ENCODE measurements around the gene HBE1.

Gene HBE1

DNA sequence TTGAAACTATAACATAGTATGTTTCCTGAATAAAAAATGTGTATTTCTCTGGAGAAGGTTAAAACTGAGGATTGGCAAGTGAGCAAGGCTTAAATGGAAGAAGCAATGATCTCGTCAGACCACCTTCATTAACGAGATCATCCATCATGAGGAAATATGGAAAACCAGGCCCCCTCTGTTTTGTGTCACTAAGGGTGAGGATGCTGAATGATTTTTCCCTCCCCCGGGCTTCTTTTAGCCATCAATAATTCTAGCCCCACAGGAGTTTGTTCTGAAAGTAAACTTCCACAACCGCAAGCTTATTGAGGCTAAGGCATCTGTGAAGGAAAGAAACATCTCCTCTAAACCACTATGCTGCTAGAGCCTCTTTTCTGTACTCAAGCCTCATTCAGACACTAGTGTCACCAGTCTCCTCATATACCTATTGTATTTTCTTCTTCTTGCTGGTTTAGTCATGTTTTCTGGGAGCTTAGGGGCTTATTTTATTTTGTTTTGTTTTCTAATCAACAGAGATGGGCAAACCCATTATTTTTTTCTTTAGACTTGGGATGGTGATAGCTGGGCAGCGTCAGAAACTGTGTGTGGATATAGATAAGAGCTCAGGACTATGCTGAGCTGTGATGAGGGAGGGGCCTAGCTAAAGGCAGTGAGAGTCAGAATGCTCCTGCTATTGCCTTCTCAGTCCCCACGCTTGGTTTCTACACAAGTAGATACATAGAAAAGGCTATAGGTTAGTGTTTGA lies 5.8 kb upstream of the HBE1 start:
- TF ChIP-seq, protein P1, sequence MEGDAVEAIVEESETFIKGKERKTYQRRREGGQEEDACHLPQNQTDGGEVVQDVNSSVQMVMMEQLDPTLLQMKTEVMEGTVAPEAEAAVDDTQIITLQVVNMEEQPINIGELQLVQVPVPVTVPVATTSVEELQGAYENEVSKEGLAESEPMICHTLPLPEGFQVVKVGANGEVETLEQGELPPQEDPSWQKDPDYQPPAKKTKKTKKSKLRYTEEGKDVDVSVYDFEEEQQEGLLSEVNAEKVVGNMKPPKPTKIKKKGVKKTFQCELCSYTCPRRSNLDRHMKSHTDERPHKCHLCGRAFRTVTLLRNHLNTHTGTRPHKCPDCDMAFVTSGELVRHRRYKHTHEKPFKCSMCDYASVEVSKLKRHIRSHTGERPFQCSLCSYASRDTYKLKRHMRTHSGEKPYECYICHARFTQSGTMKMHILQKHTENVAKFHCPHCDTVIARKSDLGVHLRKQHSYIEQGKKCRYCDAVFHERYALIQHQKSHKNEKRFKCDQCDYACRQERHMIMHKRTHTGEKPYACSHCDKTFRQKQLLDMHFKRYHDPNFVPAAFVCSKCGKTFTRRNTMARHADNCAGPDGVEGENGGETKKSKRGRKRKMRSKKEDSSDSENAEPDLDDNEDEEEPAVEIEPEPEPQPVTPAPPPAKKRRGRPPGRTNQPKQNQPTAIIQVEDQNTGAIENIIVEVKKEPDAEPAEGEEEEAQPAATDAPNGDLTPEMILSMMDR (conservative IDR thresholded peaks at IDR 0.05) = no peak
- H3K27ac ChIP-seq = no peak overlapping the region

DNA sequence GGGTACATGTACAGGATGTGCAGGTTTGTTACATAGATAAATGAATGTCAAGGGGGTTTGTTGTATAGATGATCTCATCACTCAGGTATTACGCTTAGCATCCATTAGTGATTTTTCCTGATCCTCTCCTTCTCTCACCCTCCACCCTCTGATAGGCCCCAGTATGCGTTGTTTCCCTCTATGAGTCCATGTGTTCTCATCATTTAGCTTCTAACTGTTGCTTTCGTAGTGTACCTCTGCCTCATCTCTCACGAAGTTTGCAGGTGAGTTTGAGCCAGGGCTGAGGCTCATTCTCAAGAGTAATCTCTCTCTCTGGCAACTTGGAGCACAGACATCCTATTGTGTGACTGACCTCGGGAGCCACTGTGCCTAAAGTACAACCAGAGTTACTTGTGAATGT lies 4.7 kb upstream of the HBE1 start:
- no peak overlapping the region for H3K27ac ChIP-seq
- TF ChIP-seq, protein P1 (conservative IDR thresholded peaks at IDR 0.05) = no peak

DNA sequence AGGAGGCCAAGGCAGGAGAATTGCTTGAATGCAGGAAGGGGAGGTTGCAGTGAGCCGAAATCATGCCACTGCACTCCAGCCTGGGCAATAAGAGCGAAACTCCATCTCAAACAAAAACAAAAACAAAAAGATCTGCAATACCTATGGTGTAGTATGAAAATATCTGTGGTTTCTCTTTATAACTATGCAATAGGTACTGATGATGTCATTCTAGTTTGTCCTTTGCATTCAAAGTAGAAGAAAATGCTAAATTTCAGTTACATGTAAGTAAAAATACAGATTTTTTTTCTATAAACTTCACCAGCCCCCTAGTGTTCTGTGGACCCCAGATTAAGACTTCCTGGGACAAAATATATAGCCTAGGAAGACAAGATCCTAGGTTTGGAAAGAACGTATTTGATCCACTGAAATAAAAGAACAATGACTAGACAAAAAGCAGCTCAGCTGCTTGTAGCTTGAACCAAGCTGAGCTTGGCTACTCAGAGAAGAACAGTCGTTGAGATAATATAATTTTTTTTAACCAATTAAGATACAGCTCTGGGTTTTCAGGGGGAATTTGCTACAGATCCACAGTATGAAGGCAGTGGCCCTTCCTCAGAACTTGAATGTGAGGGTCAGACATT lies 2.8 kb upstream of the HBE1 start:
- H3K27ac ChIP-seq = no peak overlapping the region
- TF ChIP-seq, protein P1 (conservative IDR thresholded peaks at IDR 0.05) = no peak

DNA sequence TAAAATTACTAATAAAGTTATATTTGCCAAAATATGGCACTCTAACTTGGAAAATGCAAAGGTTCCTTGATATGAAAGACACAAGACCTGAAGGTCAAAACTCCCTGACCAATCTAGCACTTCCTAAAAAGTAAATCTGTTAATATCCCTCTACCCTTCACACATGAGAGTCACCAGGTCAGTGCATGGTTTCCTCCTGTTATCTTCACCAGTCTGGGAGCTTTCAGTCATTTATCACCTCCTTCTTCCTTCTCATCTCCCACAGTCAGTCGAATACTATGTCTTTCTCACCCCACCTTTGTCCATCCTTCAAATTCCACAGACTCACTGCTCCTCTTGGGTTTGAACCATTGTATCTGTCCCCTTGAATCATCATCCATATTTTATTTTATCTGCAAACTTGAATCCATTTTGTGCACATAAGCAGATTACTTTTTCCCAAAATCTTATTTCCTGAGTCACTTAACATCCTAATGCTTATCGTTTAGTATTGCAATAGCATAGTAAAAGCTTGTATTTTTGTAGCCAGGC lies 2.6 kb downstream of the HBE1 start:
- TF ChIP-seq, protein P1 (conservative IDR thresholded peaks at IDR 0.05) = no peak
- H3K27ac ChIP-seq = no peak overlapping the region

DNA sequence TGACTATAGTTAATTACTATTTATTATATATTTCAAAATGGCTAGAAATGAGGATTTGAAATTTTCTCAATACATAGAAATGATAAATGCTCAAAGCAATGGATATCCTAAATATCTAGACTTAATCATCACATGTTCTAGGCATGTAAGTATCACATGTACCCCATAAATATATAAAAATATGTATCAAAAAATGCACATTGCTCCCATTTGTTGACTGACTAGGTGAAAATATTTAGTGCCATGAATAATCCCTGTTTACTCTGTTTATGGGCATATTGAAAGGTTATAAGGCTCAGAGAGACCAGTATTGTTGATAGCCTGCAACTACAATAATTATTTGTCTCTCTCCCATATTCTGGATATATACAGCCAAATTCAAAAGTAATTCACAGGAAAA lies 3.1 kb downstream of the HBE1 start:
- TF ChIP-seq, protein P1 (conservative IDR thresholded peaks at IDR 0.05) = no peak
- no peak overlapping the region for H3K27ac ChIP-seq

DNA sequence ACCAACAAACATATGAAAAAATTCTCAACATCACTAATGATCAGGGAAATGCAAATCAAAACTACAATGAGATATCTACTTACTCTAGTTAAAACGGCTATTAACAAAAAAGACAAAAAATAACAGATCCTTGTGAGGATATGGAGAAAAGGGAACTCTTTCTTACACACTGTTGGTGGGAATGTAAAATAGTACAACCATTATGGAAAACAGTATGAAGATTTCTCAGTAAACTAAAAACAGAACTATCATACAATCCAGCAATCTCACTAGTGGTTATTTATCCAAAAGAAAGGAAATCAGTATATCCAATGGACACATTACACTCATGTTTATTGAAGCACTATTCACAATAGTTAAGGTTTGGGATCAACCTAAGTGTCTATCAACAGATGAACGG lies 3.9 kb downstream of the HBE1 start:
- H3K27ac ChIP-seq = no peak overlapping the region
- TF ChIP-seq, protein P1 (conservative IDR thresholded peaks at IDR 0.05) = no peak

DNA sequence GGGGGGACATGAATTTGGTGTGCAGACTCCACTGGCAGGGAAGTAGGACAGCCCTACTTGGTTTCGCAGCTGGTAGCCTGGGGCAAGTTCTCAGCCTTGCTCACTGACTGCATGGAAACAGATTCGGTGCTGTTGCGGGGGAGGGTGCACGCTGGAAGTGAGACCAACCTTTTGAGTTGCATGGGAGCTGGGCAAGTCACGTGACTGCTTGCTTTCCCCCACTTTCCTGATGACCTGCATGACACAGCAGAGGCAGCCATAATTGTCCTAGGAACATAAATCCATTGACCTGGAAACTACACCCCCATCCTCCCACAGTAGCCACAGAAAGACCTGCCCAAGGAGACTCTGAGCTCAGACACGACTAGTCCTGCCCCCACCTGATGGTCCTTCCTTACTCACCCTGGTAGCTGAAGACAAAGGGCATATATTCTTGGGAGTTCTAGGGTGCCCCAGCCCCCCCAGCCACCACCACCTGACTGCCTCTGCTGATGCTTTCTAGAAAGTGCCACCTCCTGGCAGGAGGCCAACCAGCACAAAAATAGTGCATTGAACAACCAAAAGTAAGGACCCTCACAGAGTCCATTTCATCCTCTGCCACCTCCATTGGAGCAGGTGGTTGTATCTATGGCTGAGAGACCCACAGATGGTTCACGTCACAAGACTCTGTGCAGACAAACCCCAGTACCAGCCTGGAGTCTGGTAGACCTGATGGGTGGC lies 11.0 kb downstream of the HBE1 start:
- H3K27ac ChIP-seq = no peak overlapping the region
- TF ChIP-seq, protein P1 (conservative IDR thresholded peaks at IDR 0.05) = no peak
